Upper lobe of left lung (tissue), 6 donors: ENCODE measurements around the gene ZNF227. TPM values are rescaled to one million over a fixed set of nuclear protein-coding genes. Genes with fewer than 3 reads are reported as not detected.

Experiments used
- ATAC-seq, 2 donors: fragments of 200-7000 bp; cut with Tn5 transposase; one replicate each; pipeline ENCODE4 v1.9.1; 2022; ENCODE audit warnings: mild to moderate bottlenecking in 2 of 2, moderate library complexity in 2 of 2; ENCODE audit not compliant: low FRiP score in 2 of 2
- DNase-seq, 2 donors: peaks; one replicate each; pipeline ENCODE4 v3.0.0-alpha.2; 2019 to 2020
- H3K27ac ChIP-seq, 4 donors: fragments of 200-600 bp; sonication (generic); one replicate each; pipeline ENCODE4 v1.5.1; 2016 to 2019
- H3K27me3 ChIP-seq, 4 donors: fragments of 200-600 bp; sonication (generic); one replicate each; pipeline ENCODE4 v1.5.1; 2017 to 2019
- H3K36me3 ChIP-seq, 4 donors: fragments of 200-600 bp; sonication (generic); one replicate each; pipeline ENCODE4 v1.5.1; 2016 to 2019
- H3K4me1 ChIP-seq, 4 donors: fragments of 200-600 bp; sonication (generic); one replicate each; pipeline ENCODE4 v1.5.1; 2018 to 2019
- H3K4me3 ChIP-seq, 4 donors: fragments of 200-600 bp; sonication (generic); one replicate each; pipeline ENCODE4 v1.5.1; 2017 to 2019; ENCODE audit warnings: mild to moderate bottlenecking in 2 of 4, moderate library complexity in 1 of 4
- H3K9me3 ChIP-seq, 4 donors: fragments of 200-600 bp; sonication (generic); one replicate each; pipeline ENCODE4 v1.5.1; 2018 to 2019
- CTCF ChIP-seq, 6 experiments: fragments of 450-650 bp in 4 of 6; fragments of 200-600 bp in 2 of 6; sonication (generic) in 2 of 6; IDR thresholded peaks; one replicate each; pipeline ENCODE4 v1.5.1; 2016 to 2019; ENCODE audit warnings: antibody characterized with exemption in 6 of 6
- EP300 ChIP-seq, 4 donors: sonication (generic); formaldehyde crosslinking; IDR thresholded peaks; one replicate each; pipeline ENCODE4 v1.5.1; 2017; ENCODE audit warnings: antibody characterized with exemption in 4 of 4, control low read depth in 2 of 4
- POLR2A ChIP-seq, 4 donors: fragments of 450-650 bp; IDR thresholded peaks; one replicate each; pipeline ENCODE4 v1.5.1; 2016 to 2017; ENCODE audit warnings: antibody characterized with exemption in 4 of 4, mild to moderate bottlenecking in 2 of 4
- POLR2AphosphoS5 ChIP-seq, 2 donors: sonication (generic); formaldehyde crosslinking; IDR thresholded peaks; one replicate each; pipeline ENCODE4 v1.5.1; 2017; ENCODE audit warnings: antibody characterized with exemption in 2 of 2
- WGBS, 2 donors: methylation state at CpG; one replicate each; pipeline ENCODE4 v1.1.5; 2017 to 2018; 5-methylcytosine and 5-hydroxymethylcytosine counted together
- total RNA-seq, 6 donors: library from RNA; depleted of rRNA in 4 of 6; stranded (reverse); fragments of >200 nt in 4 of 6; gene quantifications; one replicate each; pipeline versions ENCODE4 v1.1.0 to v1.2.1, GENCODE V29; 2016 to 2021
- donor health status: DM: no; HTN: no; CAD: no; lungs with moderate emphysema.
- donor health status: DM: no; HTN: yes; CAD: no; lungs with severe emphysema.

ZNF227 gene
- total RNA-seq, 6 donors from 2014 or later, result 5.3 to 23.0 (median 16.8) TPM

GRCh38 chr19:44258136-44258535, 45.8 kb downstream of the ZNF227 start:
- H3K9me3 ChIP-seq, result peaks cover 57 to 97% (median 81%) of the 10 kb centered on the region in 4 donors
- H3K27ac ChIP-seq, result no peak overlapping the region
- no peak for TF ChIP-seq POLR2A (IDR thresholded peaks at IDR 0.05)
- no peak for DNase-seq
- no peaks in the 10 kb centered on the region for H3K36me3 ChIP-seq
- no peaks in the 10 kb centered on the region for H3K4me1 ChIP-seq
- H3K4me3 ChIP-seq, result no peak overlapping the region
- no peaks in the 10 kb centered on the region for H3K27me3 ChIP-seq
- no peak for ATAC-seq
- 90 to 100% methylated on average over 1 of the region's 1 CpG for WGBS, 2 donors

GRCh38 chr19:44258835-44259413, 46.6 kb downstream of the ZNF227 start:
- peaks cover 50 to 93% (median 80%) of the 10 kb centered on the region in 4 donors for H3K9me3 ChIP-seq
- DNase-seq, result no peak
- H3K4me3 ChIP-seq, result no peak overlapping the region
- no peak overlapping the region for H3K27ac ChIP-seq
- no peaks in the 10 kb centered on the region for H3K36me3 ChIP-seq
- no peaks in the 10 kb centered on the region for H3K27me3 ChIP-seq
- WGBS, 2 donors, result 90 to 95% methylated on average over 2 of the region's 2 CpGs
- no peaks in the 10 kb centered on the region for H3K4me1 ChIP-seq
- ATAC-seq, result no peak
- TF ChIP-seq EP300 (IDR thresholded peaks at IDR 0.05), result no peak
- TF ChIP-seq POLR2A (IDR thresholded peaks at IDR 0.05), result no peak
- no peak for TF ChIP-seq POLR2AphosphoS5 (IDR thresholded peaks at IDR 0.05)
- no peak for TF ChIP-seq CTCF (IDR thresholded peaks at IDR 0.05)

GRCh38 chr19:44260343-44260681, 48.0 kb downstream of the ZNF227 start:
- TF ChIP-seq CTCF (IDR thresholded peaks at IDR 0.05) (no peak), POLR2AphosphoS5 (IDR thresholded peaks at IDR 0.05) (no peak), EP300 (IDR thresholded peaks at IDR 0.05) (no peak), POLR2A (IDR thresholded peaks at IDR 0.05) (no peak)
- no peaks in the 10 kb centered on the region for H3K36me3 ChIP-seq
- peak overlapping the region in 2 of 4 donors; percentile 30 to 39 for H3K4me3 ChIP-seq
- peaks cover 38 to 82% (median 72%) of the 10 kb centered on the region in 4 donors for H3K9me3 ChIP-seq
- no peak overlapping the region for H3K27ac ChIP-seq
- 22 to 30% methylated on average over 7 of the region's 7 CpGs for WGBS, 2 donors
- ATAC-seq (no peak), DNase-seq (no peak)
- no peaks in the 10 kb centered on the region for H3K27me3 ChIP-seq
- no peaks in the 10 kb centered on the region for H3K4me1 ChIP-seq

GRCh38 chr19:44260695-44261446, 48.5 kb downstream of the ZNF227 start:
- WGBS, 2 donors, result 68 to 77% methylated on average over 6 of the region's 6 CpGs
- no peak overlapping the region for H3K4me3 ChIP-seq
- DNase-seq (no peak), ATAC-seq (no peak)
- no peaks in the 10 kb centered on the region for H3K4me1 ChIP-seq
- TF ChIP-seq POLR2A (IDR thresholded peaks at IDR 0.05) (no peak), POLR2AphosphoS5 (IDR thresholded peaks at IDR 0.05) (no peak), CTCF (IDR thresholded peaks at IDR 0.05) (no peak), EP300 (IDR thresholded peaks at IDR 0.05) (no peak)
- no peaks in the 10 kb centered on the region for H3K27me3 ChIP-seq
- H3K36me3 ChIP-seq, result no peaks in the 10 kb centered on the region
- H3K27ac ChIP-seq, result no peak overlapping the region
- peaks cover 34 to 82% (median 73%) of the 10 kb centered on the region in 4 donors for H3K9me3 ChIP-seq

GRCh38 chr19:44277331-44277730, 65.0 kb downstream of the ZNF227 start:
- H3K27me3 ChIP-seq, result no peaks in the 10 kb centered on the region
- 89 to 100% methylated on average over 1 of the region's 1 CpG for WGBS, 2 donors
- no peak for TF ChIP-seq POLR2AphosphoS5 (IDR thresholded peaks at IDR 0.05)
- TF ChIP-seq POLR2A (IDR thresholded peaks at IDR 0.05), result no peak
- H3K4me1 ChIP-seq, result no peaks in the 10 kb centered on the region
- DNase-seq, result no peak
- no peak overlapping the region for H3K4me3 ChIP-seq
- ATAC-seq, result no peak
- peaks cover 0 to 21% (median 0%) of the 10 kb centered on the region in 4 donors for H3K36me3 ChIP-seq
- H3K9me3 ChIP-seq, result peaks cover 36 to 95% (median 73%) of the 10 kb centered on the region in 4 donors
- H3K27ac ChIP-seq, result no peak overlapping the region
